Muscle of leg (tissue), 11 donors: Measurements from ENCODE around the gene ARHGAP27. TPM values are rescaled to one million over a fixed set of nuclear protein-coding genes. Genes with fewer than 3 reads are reported as not detected.
"Not testable (repeated sequence)": the region's sequence is repeated elsewhere in the genome, so short reads cannot be mapped to it uniquely, and the experiment has no call there.

Experiments used
- DNase-seq: peaks from one replicate; pipeline ENCODE4 v3.0.0; 2013
- H3K27ac ChIP-seq: one replicate; pipeline ENCODE4 v1.5.1; 2013; ENCODE audit warnings: mild to moderate bottlenecking, low read length, control low read depth
- H3K27me3 ChIP-seq: one replicate; pipeline ENCODE4 v1.6.1; 2013; ENCODE audit warnings: low read length; ENCODE audit not compliant: control insufficient read depth, insufficient read depth
- H3K36me3 ChIP-seq: one replicate; pipeline ENCODE4 v1.6.1; 2013; ENCODE audit warnings: low read length; ENCODE audit not compliant: control insufficient read depth, insufficient read depth
- H3K4me1 ChIP-seq: one replicate; pipeline ENCODE4 v1.6.1; 2013; ENCODE audit warnings: low read length; ENCODE audit not compliant: control insufficient read depth, insufficient read depth
- H3K4me3 ChIP-seq: one replicate; pipeline ENCODE4 v1.5.1; 2013; ENCODE audit warnings: low read length, control low read depth
- H3K9me3 ChIP-seq: replicated peaks from 2 replicates; pipeline ENCODE4 v1.6.1; 2013; ENCODE audit warnings: low read depth, low read length; ENCODE audit not compliant: control insufficient read depth
- WGBS: methylation state at CpG from one replicate; pipeline ENCODE4 v1.1.5; 2013; ENCODE audit warnings: missing lambda C conversion rate; ENCODE audit not compliant: insufficient coverage; 5-methylcytosine and 5-hydroxymethylcytosine counted together
- polyA plus RNA-seq, 8 donors: library from polyadenylated mRNA; unstranded; fragments of 120-200 nt; gene quantifications; one replicate each; pipeline versions ENCODE4 v1.2.1 to v1.2.3, GENCODE V29; 2013; ENCODE audit warnings: inconsistent platforms in 1 of 8, low replicate concordance in 1 of 8; ENCODE audit not compliant: insufficient read length in 8 of 8, insufficient read depth in 1 of 8
- total RNA-seq: library from RNA; stranded (reverse); fragments of 120-200 nt; gene quantifications from one replicate; pipeline ENCODE4 v1.2.4, GENCODE V29; 2013

ARHGAP27 gene
- total and polyA plus RNA-seq, 9 donors: 7.1 to 19.0 (median 9.8) TPM

DNA sequence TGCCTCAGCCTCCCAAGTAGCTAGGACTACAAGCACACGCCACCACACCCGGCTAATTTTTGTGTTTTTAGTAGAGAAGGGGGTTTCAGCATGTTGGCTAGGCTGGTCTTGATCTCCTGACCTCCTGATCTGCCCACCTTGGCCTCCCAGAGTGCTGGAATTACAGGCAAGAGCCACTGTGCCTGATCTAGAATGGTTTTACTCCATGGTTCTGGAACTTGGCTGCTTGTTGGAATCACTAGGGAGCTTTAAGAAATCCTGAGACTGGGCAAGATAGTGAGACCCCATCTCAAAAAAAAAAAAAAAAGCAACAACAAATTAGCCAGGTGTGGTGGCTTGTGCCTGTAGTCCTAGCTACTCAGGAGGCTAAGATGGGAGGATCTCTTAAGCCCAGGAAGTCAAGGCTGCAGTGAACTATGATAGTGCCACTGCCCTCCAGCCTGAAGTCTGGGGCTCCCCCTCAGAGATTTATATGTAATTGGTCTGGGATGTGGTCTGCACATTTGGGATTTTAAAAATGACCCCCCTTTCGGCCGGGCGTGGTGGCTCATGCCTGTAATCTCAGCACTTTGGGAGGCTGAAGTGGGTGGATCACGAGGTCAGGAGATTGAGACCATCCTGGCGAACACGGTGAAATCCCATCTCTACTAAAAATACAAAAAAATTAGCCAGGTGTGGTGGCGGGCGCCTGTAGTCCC is 88.6 kb downstream of the ARHGAP27 start:
- not testable (repeated sequence) for DNase-seq, H3K27ac ChIP-seq, H3K9me3 ChIP-seq, H3K4me3 ChIP-seq, H3K36me3 ChIP-seq, H3K27me3 ChIP-seq
- WGBS: no CpG with 5 or more reads among the region's 10 CpGs
- H3K4me1 ChIP-seq: peaks cover 25% of the 10 kb centered on the region

Other genes with a start within 250 kb of the ARHGAP27 start
- 1.2 TPM for gene FMNL1, start 211.0 kb downstream of the ARHGAP27 start, total RNA-seq
- 1 to 10 TPM; 4.6 to 7.6 (median 5.5) TPM for gene FMNL1, start 211.0 kb downstream of the ARHGAP27 start, polyA plus RNA-seq
- 0.04 TPM for gene SPATA32, start 170.8 kb downstream of the ARHGAP27 start, total RNA-seq
- gene SPATA32, start 170.8 kb downstream of the ARHGAP27 start, polyA plus RNA-seq: under 1 TPM in 1 of 8 donors, not detected in 7; 0.08 TPM
- gene MAP3K14, start 115.8 kb downstream of the ARHGAP27 start, total RNA-seq: 4.4 TPM
- gene MAP3K14, start 115.8 kb downstream of the ARHGAP27 start, polyA plus RNA-seq: 10 to 100 TPM in 1 of 8 donors, 1 to 10 TPM in 7; 7.3 to 10.4 (median 8.3) TPM
- 8.6 TPM for gene PLEKHM1, start 57.9 kb upstream of the ARHGAP27 start, total RNA-seq
- gene PLEKHM1, start 57.9 kb upstream of the ARHGAP27 start, polyA plus RNA-seq: 10 to 100 TPM in 2 of 8 donors, 1 to 10 TPM in 6; 7.5 to 11.3 (median 9.1) TPM